Posterior vena cava (tissue), 2 donors: Measurements from ENCODE around the gene MORN1. TPM values are rescaled to one million over a fixed set of nuclear protein-coding genes. Genes with fewer than 3 reads are reported as not detected.

ENCODE experiments used
- DNase-seq: peaks from one replicate; pipeline ENCODE4 v3.0.0-alpha.2; 2020; ENCODE audit warnings: low spot score
- intact Hi-C, 2 donors: fragments of 100-400 bp; cut with DNase I; formaldehyde crosslinking; loops; one replicate each; pipeline versions ENCODE4 v1.14.1 to v1.14.2; 2022 to 2023
- total RNA-seq, 2 donors: library from RNA; stranded (reverse); fragmentation: NEBNext Ultra II Directional; extraction: Animal tissue kit (Norgen Biotek cat#: 25700); gene quantifications; one replicate each; pipeline ENCODE4 v1.2.1, GENCODE V29; 2021
- donor health status: DM: yes; HTN: yes; CAD: no.
- donor health status: DM: yes; HTN: yes; CAD: no.

The MORN1 gene
- total RNA-seq, 2 donors from 2014 or later = 3.8 to 5.5 TPM

GRCh38 chr1:2408456-2408855, 17.1 kb upstream of the MORN1 start:
- DNase-seq = no peak
- intact Hi-C loops = no loop called here

- no peak for DNase-seq
- intact Hi-C loops = no loop called here
These were observed 16.6 kb upstream of the MORN1 start for GRCh38 chr1:2407991-2408275.

GRCh38 chr1:2407166-2407990, 16.0 kb upstream of the MORN1 start:
- intact Hi-C loops = no loop called here
- no peak for DNase-seq

- no peak for DNase-seq
- intact Hi-C loops = no loop called here
These were observed 15.2 kb upstream of the MORN1 start for GRCh38 chr1:2406451-2407041.

- no peak for DNase-seq
These were observed 14.4 kb upstream of the MORN1 start for GRCh38 chr1:2405588-2406295.

GRCh38 chr1:2404890-2405511, 13.6 kb upstream of the MORN1 start:
- DNase-seq = no peak
- intact Hi-C loops = no loop called here

More at GRCh38 chr1:2405588-2406295, 14.4 kb upstream of the MORN1 start:
- intact Hi-C loops = no loop called here

GRCh38 chr1:2404142-2404889, 13.0 kb upstream of the MORN1 start:
- DNase-seq = no peak
- intact Hi-C loops = no loop called here

GRCh38 chr1:2403273-2403672, 11.9 kb upstream of the MORN1 start:
- intact Hi-C loops = no loop called here
- no peak for DNase-seq

GRCh38 chr1:2402420-2402819, 11.1 kb upstream of the MORN1 start:
- DNase-seq = no peak
- intact Hi-C loops = no loop called here

- DNase-seq = no peak
- intact Hi-C loops = no loop called here
These were observed 9.7 kb upstream of the MORN1 start for GRCh38 chr1:2400950-2401649.

- DNase-seq = no peak
- intact Hi-C loops = no loop called here
These were observed 9.2 kb upstream of the MORN1 start for GRCh38 chr1:2400576-2400909.

- intact Hi-C loops = no loop called here
- DNase-seq = no peak
These were observed 8.7 kb upstream of the MORN1 start for GRCh38 chr1:2399890-2400575.

GRCh38 chr1:2398871-2399270, 7.5 kb upstream of the MORN1 start:
- DNase-seq = no peak
- intact Hi-C loops = no loop called here

- intact Hi-C loops = no loop called here
These were observed 5.8 kb upstream of the MORN1 start for GRCh38 chr1:2397007-2397679.

GRCh38 chr1:2396476-2396875, 5.1 kb upstream of the MORN1 start:
- intact Hi-C loops = no loop called here
- DNase-seq = no peak

More at GRCh38 chr1:2397007-2397679, 5.8 kb upstream of the MORN1 start:
- no peak for DNase-seq

- intact Hi-C loops = no loop called here
- no peak for DNase-seq
These were observed 4.7 kb upstream of the MORN1 start for GRCh38 chr1:2396059-2396458.

- DNase-seq = no peak
- intact Hi-C loops = no loop called here
These were observed 3.9 kb upstream of the MORN1 start for GRCh38 chr1:2395245-2395644.

GRCh38 chr1:2394761-2395160, 3.4 kb upstream of the MORN1 start:
- intact Hi-C loops = no loop called here
- DNase-seq = no peak
